Pancreas (tissue), 10 donors: ENCODE measurements around the gene BCAS3. TPM values are rescaled to one million over a fixed set of nuclear protein-coding genes. Genes with fewer than 3 reads are reported as not detected.

Source experiments
- ATAC-seq, 4 donors: fragments of 200-7000 bp; cut with Tn5 transposase; one replicate each; pipeline versions ENCODE4 v1.8.0 to v1.9.1; 2020; ENCODE audit warnings: mild to moderate bottlenecking in 4 of 4, moderate library complexity in 4 of 4
- DNase-seq, 6 donors: peaks; one replicate each; pipeline ENCODE4 v3.0.0-alpha.2; 2020
- FAIRE-seq: peaks from 2 replicates; lab custom pipeline; 2012; peaks lifted over from hg19 to GRCh38; lab: Jason Lieb, UNC
- H3K27ac ChIP-seq, 4 donors: fragments of 200-600 bp; sonication (generic); 1 replicate in 3 of 4; 2 replicates in 1 of 4; pipeline versions ENCODE4 v1.5.0 to v1.8.0; 2020
- H3K27me3 ChIP-seq, 4 donors: fragments of 200-600 bp; one replicate each; pipeline ENCODE4 v1.8.0; 2021
- H3K36me3 ChIP-seq, 3 donors: fragments of 200-600 bp; sonication (generic) in 1 of 3; one replicate each; pipeline versions ENCODE4 v1.5.0 to v1.8.0; 2020 to 2021
- H3K4me1 ChIP-seq, 3 donors: fragments of 200-600 bp; one replicate each; pipeline ENCODE4 v1.8.0; 2021
- H3K4me3 ChIP-seq, 4 donors: fragments of 200-600 bp; sonication (generic) in 2 of 4; one replicate each; pipeline versions ENCODE4 v1.5.0 to v1.8.0; 2020 to 2021
- H3K9me3 ChIP-seq, 4 donors: fragments of 200-600 bp; one replicate each; pipeline ENCODE4 v1.8.0; 2021
- CTCF ChIP-seq, 4 donors: fragments of 200-600 bp; sonication (generic) in 3 of 4; IDR thresholded peaks; one replicate each; pipeline versions ENCODE4 v1.5.0 to v1.8.0; 2021; ENCODE audit warnings: antibody characterized with exemption in 4 of 4
- WGBS, 2 donors: extraction: QIAGEN DNeasy Blood & Tissue Kit; methylation state at CpG; one replicate each; pipeline ENCODE4 v1.1.7; 2013; 5-methylcytosine and 5-hydroxymethylcytosine counted together
- intact Hi-C, 3 donors: fragments of 100-400 bp; cut with DNase I; formaldehyde crosslinking; loops; one replicate each; pipeline versions ENCODE4 v1.11.1 to v1.14.2; 2022
- polyA plus RNA-seq, 2 donors: library from polyadenylated mRNA; stranded (reverse); fragments of 200-250 nt; gene quantifications; one replicate each; pipeline ENCODE4 v1.2.3, GENCODE V29; 2013
- total RNA-seq, 6 donors: library from RNA; stranded (reverse); fragmentation: NEBNext Ultra II Directional in 4 of 6; extraction: Animal tissue kit (Norgen Biotek cat#: 25700) in 4 of 6; gene quantifications; one replicate each; pipeline versions ENCODE4 v1.2.1 to v1.2.4, GENCODE V29; 2021 to 2023
- donor health status: healthy with polysubstance abuse.
- donor health status: DM: no; HTN: no; CAD: no; lungs with moderate emphysema.
- donor health status: DM: no; HTN: no; CAD: no.
- donor health status: control.
- donor health status: control.
- donor health status: Bipolar disorder and iron deficiency.
- donor health status: DM: yes; HTN: yes; CAD: no.
- donor health status: DM: no; HTN: no; CAD: no.
- donor health status: DM: no; HTN: no; CAD: no.
- donor health status: DM: yes; HTN: yes; CAD: no.

The BCAS3 gene
- total and polyA plus RNA-seq, 8 donors, result 4.6 to 27.7 (median 13.2) TPM

DNA sequence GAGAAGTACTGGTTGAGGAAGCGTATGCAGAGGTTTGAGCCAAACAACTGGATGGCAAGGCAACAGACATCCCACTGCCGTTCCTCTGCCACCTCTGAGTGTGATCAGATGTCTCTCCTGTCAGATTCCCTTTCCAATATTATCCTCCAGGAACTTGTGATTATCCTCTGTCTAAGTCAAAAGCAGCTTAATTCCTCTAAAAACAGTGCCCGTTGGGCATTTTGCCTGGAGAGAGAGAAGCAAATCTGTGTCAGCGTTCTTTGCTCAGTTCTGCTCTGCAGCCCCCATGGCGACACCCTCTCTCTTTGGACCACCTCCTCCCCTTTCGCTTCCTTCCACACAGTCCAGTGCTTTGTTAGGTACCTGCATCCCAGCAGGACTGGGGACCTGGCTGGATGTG is 665.9 kb downstream of the BCAS3 start:
- ATAC-seq, result no peak
- Histone ChIP-seq H3K4me3 (no peak overlapping the region), H3K36me3 (no peaks in the 10 kb centered on the region), H3K4me1 (no peaks in the 10 kb centered on the region), H3K27me3 (peaks cover 0 to 11% (median 0%) of the 10 kb centered on the region in 4 donors), H3K9me3 (no peaks in the 10 kb centered on the region), H3K27ac (no peak overlapping the region)
- no peak for TF ChIP-seq CTCF (IDR thresholded peaks at IDR 0.05)
- 79 to 97% methylated on average over 6 of the region's 6 CpGs for WGBS, 2 donors
- intact Hi-C loops, result no loop called here
- DNase-seq, result no peak
- no peak for FAIRE-seq

DNA sequence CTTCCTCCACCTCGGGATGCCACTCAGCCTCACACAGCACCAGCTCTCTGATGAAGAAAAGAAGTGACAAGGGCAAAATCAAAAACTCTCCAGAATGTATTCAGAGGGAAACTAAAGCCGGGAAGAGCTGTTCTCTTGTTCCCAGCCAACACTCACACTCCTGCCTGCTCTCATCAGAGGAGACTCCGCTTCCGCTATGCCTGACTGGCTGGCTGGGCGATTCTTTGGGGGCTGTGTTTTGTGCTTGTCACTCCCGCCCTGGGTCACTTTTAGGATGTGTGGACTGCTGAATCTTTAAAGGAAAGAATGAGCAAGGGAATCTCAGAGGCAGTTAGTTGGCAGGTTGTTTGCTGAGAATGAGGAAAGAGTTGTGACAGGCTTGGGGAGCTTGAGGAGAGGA is 667.4 kb downstream of the BCAS3 start:
- no peaks in the 10 kb centered on the region for H3K4me1 ChIP-seq
- H3K36me3 ChIP-seq, result no peaks in the 10 kb centered on the region
- 96 to 97% methylated on average over 6 of the region's 6 CpGs for WGBS, 2 donors
- ATAC-seq (no peak), DNase-seq (no peak), FAIRE-seq (no peak)
- no peak overlapping the region for H3K4me3 ChIP-seq
- no peaks in the 10 kb centered on the region for H3K9me3 ChIP-seq
- no peak overlapping the region for H3K27ac ChIP-seq
- no peaks in the 10 kb centered on the region for H3K27me3 ChIP-seq
- no peak for TF ChIP-seq CTCF (IDR thresholded peaks at IDR 0.05)
- intact Hi-C loops, result no loop called here

GRCh38 chr17:61345825-61346666 is 668.4 kb downstream of the BCAS3 start:
- no peak for DNase-seq
- FAIRE-seq, result no peak
- no peaks in the 10 kb centered on the region for H3K36me3 ChIP-seq
- H3K9me3 ChIP-seq, result no peaks in the 10 kb centered on the region
- no peaks in the 10 kb centered on the region for H3K27me3 ChIP-seq
- H3K27ac ChIP-seq, result no peak overlapping the region
- no peaks in the 10 kb centered on the region for H3K4me1 ChIP-seq
- 94 to 95% methylated on average over 7 of the region's 7 CpGs for WGBS, 2 donors
- no peak for ATAC-seq
- no peak overlapping the region for H3K4me3 ChIP-seq
- intact Hi-C loops, result no loop called here
- TF ChIP-seq CTCF (IDR thresholded peaks at IDR 0.05), result no peak

GRCh38 chr17:61349350-61349749 is 671.7 kb downstream of the BCAS3 start:
- H3K4me1 ChIP-seq, result no peaks in the 10 kb centered on the region
- no peak overlapping the region for H3K4me3 ChIP-seq
- H3K27ac ChIP-seq, result no peak overlapping the region
- no peaks in the 10 kb centered on the region for H3K36me3 ChIP-seq
- TF ChIP-seq CTCF (IDR thresholded peaks at IDR 0.05), result no peak
- FAIRE-seq, result no peak
- H3K9me3 ChIP-seq, result no peaks in the 10 kb centered on the region
- no peaks in the 10 kb centered on the region for H3K27me3 ChIP-seq
- 87 to 93% methylated on average over 3 of the region's 3 CpGs for WGBS, 2 donors
- intact Hi-C loops, result no loop called here
- no peak for DNase-seq
- ATAC-seq, result no peak

DNA sequence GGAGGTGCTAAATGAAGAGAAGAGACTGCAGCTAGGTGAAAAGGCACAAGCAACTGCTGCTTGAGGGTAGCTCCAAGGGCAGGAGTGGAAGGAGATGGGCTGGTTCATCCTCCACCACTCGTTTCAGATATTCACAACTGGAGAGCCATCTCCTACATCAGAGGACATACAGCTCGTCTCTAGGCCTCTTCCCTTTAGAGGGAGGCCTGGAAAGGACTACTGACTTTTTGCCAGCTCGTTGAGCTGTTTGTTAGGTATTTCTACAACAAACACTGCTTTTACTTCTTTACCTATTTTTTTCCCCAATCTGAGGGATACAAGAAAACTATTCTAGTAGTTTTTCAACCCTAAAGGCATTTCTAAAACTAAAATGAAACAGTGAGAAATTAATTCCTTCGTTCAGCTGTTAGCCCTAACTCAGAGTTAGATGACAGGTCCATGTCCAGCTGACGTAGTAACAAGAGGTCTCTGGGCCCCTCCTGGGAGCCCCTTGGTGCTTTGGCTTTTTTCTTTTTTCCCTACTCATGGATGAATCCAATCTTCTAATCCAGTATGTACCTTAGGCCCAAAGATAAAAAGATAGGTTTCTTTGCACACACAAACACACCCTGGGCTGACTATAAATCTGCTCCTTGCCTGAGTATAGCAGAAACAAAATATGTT is 674.2 kb downstream of the BCAS3 start:
- no peak overlapping the region for H3K27ac ChIP-seq
- no peak for DNase-seq
- WGBS, 2 donors, result 91 to 92% methylated on average over 5 of the region's 5 CpGs
- no peaks in the 10 kb centered on the region for H3K27me3 ChIP-seq
- TF ChIP-seq CTCF (IDR thresholded peaks at IDR 0.05), result no peak
- no peaks in the 10 kb centered on the region for H3K4me1 ChIP-seq
- H3K4me3 ChIP-seq, result no peak overlapping the region
- H3K9me3 ChIP-seq, result no peaks in the 10 kb centered on the region
- no peak for FAIRE-seq
- H3K36me3 ChIP-seq, result no peaks in the 10 kb centered on the region
- intact Hi-C loops, result no loop called here
- no peak for ATAC-seq
